Measurements from ENCODE around the gene MTOR. TPM values are rescaled to one million over a fixed set of nuclear protein-coding genes. Genes with fewer than 3 reads are reported as not detected.
"Not testable (repeated sequence)": the region's sequence is repeated elsewhere in the genome, so short reads cannot be mapped to it uniquely, and the experiment has no call there.

MTOR gene
- total RNA-seq, 4 donors from 2014 or later: 40.4 to 51.4 (median 49.6) TPM

DNA sequence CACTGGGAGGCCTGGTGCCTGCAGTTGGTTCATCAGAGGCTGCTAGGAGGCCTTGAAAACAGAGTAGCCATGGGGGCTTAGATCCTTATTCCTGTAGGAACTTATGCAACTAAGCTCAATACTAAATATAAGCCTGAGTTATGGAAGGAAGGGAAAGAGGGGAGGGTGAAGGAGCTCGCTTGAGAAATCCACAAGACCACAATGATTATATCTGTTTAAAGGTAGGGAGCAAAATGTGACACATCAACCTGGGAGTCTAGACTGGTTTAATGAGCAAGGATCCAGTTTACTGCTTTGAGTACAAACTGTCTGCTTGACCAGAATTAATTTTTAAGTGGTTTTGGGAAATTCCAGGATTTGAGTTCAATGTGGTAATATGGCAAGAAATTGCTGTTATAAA lies 93.6 kb downstream of the MTOR start:
- Histone ChIP-seq H3K27ac (no peak overlapping the region), H3K9me3 (no peaks in the 10 kb centered on the region), H3K4me3 (no peak overlapping the region), H3K27me3 (no peaks in the 10 kb centered on the region), H3K4me1 (no peaks in the 10 kb centered on the region), H3K36me3 (peaks cover 0 to 13% (median 0%) of the 10 kb centered on the region in 3 donors)
- TF ChIP-seq EP300 (IDR thresholded peaks at IDR 0.05) (no peak), POLR2A (IDR thresholded peaks at IDR 0.05) (no peak)
- TF ChIP-seq, protein P1, sequence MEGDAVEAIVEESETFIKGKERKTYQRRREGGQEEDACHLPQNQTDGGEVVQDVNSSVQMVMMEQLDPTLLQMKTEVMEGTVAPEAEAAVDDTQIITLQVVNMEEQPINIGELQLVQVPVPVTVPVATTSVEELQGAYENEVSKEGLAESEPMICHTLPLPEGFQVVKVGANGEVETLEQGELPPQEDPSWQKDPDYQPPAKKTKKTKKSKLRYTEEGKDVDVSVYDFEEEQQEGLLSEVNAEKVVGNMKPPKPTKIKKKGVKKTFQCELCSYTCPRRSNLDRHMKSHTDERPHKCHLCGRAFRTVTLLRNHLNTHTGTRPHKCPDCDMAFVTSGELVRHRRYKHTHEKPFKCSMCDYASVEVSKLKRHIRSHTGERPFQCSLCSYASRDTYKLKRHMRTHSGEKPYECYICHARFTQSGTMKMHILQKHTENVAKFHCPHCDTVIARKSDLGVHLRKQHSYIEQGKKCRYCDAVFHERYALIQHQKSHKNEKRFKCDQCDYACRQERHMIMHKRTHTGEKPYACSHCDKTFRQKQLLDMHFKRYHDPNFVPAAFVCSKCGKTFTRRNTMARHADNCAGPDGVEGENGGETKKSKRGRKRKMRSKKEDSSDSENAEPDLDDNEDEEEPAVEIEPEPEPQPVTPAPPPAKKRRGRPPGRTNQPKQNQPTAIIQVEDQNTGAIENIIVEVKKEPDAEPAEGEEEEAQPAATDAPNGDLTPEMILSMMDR (IDR thresholded peaks at IDR 0.05): no peak
- no peak for DNase-seq (ENCODE audit: low spot score in 2 of 2)
- 94 to 96% methylated on average over 1 of the region's 1 CpG for WGBS, 2 donors

DNA sequence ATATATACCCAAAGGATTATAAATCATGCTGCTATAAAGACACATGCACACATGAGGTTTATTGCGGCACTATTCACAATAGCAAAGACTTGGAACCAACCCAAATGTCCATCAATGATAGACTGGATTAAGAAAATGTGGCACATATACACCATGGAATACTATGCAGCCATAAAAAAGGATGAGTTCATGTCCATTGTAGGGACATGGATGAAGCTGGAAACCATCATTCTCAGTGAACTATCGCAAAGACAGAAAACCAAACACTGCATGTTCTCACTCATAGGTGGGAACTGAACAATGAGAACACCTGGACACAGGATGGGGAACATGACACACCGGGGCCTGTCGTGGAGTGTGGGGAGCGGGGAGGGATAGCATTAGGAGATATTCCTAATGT lies 95.6 kb downstream of the MTOR start:
- 96 to 100% methylated on average over 5 of the region's 5 CpGs for WGBS, 2 donors
- peaks cover 0 to 15% (median 0%) of the 10 kb centered on the region in 3 donors for H3K36me3 ChIP-seq
- H3K4me3 ChIP-seq; H3K27me3 ChIP-seq; H3K4me1 ChIP-seq; H3K27ac ChIP-seq; DNase-seq (ENCODE audit: low spot score in 2 of 2); H3K9me3 ChIP-seq: not testable (repeated sequence)

DNA sequence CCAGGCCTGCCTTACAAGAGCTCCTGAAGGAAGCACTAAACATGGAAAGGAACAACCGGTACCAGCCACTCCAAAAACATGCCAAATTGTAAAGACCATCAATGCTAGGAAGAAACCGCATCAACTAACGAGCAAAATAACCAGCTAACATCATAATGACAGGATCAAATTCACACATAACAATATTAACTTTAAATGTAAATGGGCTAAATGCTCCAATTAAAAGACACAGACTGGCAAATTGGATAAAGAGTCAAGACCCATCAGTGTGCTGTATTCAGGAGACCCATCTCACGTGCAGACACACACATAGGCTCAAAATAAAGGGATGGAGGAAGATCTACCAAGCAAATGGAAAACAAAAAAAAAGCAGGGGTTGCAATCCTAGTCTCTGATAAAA lies 99.6 kb downstream of the MTOR start:
- not testable (repeated sequence) for H3K27ac ChIP-seq; DNase-seq (ENCODE audit: low spot score in 2 of 2)
- WGBS, 2 donors: 93 to 98% methylated on average over 4 of the region's 4 CpGs

DNA sequence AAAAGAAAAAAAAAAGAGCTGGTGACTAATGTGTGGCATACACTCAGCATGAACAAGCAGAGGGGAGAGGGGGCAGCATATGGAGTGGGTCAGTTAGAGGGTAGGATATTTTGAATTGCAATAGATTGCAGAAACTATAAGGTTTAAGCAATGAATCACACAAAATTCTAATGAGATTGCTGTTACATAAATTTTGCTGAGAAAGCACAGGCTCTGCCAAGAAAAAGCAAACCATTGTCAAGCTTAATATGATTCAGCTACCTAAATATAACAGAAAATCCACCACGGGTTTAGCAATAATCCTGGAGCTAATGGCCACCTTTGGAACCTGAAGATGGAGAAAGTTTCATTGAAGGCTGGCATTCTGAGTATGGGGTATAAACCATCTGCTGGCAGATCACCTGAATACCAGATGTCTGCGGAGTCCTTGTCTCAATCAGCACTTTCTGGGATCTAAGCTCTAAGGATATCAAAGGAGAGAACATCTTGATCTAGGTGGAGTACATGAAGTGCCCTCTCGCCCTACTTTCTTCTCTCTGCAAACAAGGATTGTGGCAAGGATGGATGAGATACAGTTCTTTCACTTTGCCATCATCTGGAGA lies 103.5 kb downstream of the MTOR start:
- WGBS, 2 donors: 64 to 65% methylated on average over 3 of the region's 3 CpGs
- no peaks in the 10 kb centered on the region for H3K27me3 ChIP-seq
- no peak for DNase-seq (ENCODE audit: low spot score in 2 of 2)
- H3K4me1 ChIP-seq: peaks cover 0 to 38% (median 13%) of the 10 kb centered on the region in 4 donors
- H3K9me3 ChIP-seq: no peaks in the 10 kb centered on the region
- TF ChIP-seq EP300 (IDR thresholded peaks at IDR 0.05): peak in 1 of 2 donors; percentile 42
- TF ChIP-seq, protein P1 (IDR thresholded peaks at IDR 0.05): no peak
- H3K4me3 ChIP-seq: no peak overlapping the region
- H3K27ac ChIP-seq: peak overlapping the region in 2 of 4 donors; percentile 86 to 88
- peaks cover 0 to 46% (median 0%) of the 10 kb centered on the region in 3 donors for H3K36me3 ChIP-seq

More for the DNA sequence above, 99.6 kb downstream of the MTOR start:
- not testable (repeated sequence) for H3K4me3 ChIP-seq, H3K27me3 ChIP-seq, H3K9me3 ChIP-seq
- peaks cover 0 to 21% (median 8%) of the 10 kb centered on the region in 4 donors for H3K4me1 ChIP-seq
- H3K36me3 ChIP-seq: peaks cover 0 to 32% (median 0%) of the 10 kb centered on the region in 3 donors

DNA sequence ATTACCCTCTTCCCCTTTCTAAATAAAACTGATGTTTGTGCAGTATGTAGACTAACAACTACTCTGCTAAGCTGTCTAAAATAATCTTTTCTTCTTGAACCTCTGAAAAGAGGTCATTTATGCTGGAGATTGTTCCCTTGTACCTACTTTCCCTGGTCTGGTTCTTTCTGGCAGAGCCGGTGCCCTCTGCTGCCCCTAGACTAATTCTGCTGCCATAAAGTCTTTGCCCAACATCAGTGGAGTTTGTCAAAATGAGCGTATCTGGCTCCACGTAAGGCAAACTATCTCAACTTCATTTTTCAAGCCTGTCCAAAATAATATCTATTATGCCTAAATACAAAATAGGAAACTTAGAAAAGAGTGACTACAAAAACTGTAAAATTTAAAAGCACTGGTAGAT lies 104.1 kb downstream of the MTOR start:
- no peak overlapping the region for H3K4me3 ChIP-seq
- peaks cover 0 to 46% (median 0%) of the 10 kb centered on the region in 3 donors for H3K36me3 ChIP-seq
- H3K9me3 ChIP-seq: no peaks in the 10 kb centered on the region
- no peak for TF ChIP-seq POLR2A (IDR thresholded peaks at IDR 0.05)
- TF ChIP-seq, protein P1 (IDR thresholded peaks at IDR 0.05): no peak
- no peak for DNase-seq (ENCODE audit: low spot score in 2 of 2)
- peak overlapping the region; percentile 57 to 88 (median 72) for H3K27ac ChIP-seq
- WGBS, 2 donors: 41 to 43% methylated on average over 3 of the region's 3 CpGs
- no peaks in the 10 kb centered on the region for H3K27me3 ChIP-seq
- H3K4me1 ChIP-seq: peaks cover 0 to 42% (median 13%) of the 10 kb centered on the region in 4 donors

DNA sequence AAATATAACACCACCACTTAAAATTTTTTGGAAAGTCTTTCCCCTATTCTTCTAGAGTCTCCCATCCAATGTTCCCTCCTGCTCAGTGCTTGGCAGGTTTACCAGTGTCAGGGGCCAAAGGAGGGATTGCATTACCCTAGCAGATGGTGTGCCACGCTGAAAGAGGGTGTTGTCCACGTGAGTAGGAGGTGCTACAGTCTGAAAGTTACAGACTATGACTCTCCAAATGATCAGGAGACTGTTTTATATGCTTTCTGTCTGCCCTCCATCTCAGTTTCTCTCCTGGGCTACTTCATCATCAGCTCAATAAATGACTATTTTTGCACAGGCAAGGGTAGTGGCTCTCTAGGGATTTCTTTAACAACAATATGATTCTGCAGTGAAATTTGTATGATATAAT lies 104.5 kb downstream of the MTOR start:
- WGBS, 2 donors: 5 to 14% methylated on average over 2 of the region's 2 CpGs
- H3K27me3 ChIP-seq: no peaks in the 10 kb centered on the region
- H3K4me1 ChIP-seq: peaks cover 0 to 47% (median 13%) of the 10 kb centered on the region in 4 donors
- H3K4me3 ChIP-seq: no peak overlapping the region
- peaks cover 0 to 46% (median 0%) of the 10 kb centered on the region in 3 donors for H3K36me3 ChIP-seq
- no peak for TF ChIP-seq POLR2A (IDR thresholded peaks at IDR 0.05)
- peak in 1 of 2 donors; percentile 79 for TF ChIP-seq EP300 (IDR thresholded peaks at IDR 0.05)
- TF ChIP-seq, protein P1 (IDR thresholded peaks at IDR 0.05): no peak
- H3K9me3 ChIP-seq: no peaks in the 10 kb centered on the region
- H3K27ac ChIP-seq: peak overlapping the region; percentile 57 to 88 (median 72)
- DNase-seq (ENCODE audit: low spot score in 2 of 2): peak; percentile 55 to 80
